COLO829 (cell line): ENCODE measurements around the gene APP.
A peak's percentile ranks its signal among the peaks of the same experiment; 100 is the strongest.

Source experiments
- DNase-seq: peaks from one replicate; pipeline ENCODE4 v3.0.0; 2012; ENCODE audit warnings: low spot score

Gene APP

GRCh38 chr21:26170471-26171257 is at the start of gene APP:
APP (minus strand) TSS chr21:26170770; CDS start chr21:26170620, 150 bp downstream.
- peak; percentile 85 for DNase-seq

DNA sequence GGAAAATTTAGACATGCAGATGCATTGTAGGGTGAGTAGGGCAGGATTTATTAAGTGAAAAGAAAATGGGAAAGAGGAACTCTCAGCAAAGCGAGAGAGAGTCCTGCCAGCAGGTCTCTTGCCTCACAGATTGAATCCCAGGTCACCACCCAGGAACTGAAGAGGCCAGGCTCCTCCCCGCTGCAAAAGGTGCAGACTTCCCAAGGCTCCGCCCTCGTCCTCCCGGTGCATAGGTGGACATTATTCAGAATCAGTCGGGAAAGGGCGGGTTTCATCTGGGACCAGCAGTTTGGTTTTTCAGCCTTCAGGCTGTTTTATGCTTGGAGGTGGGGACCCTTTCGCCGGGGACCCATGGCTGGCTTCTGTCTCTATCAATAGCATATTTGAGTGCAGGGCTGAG is 41.6 kb upstream of the APP start:
- DNase-seq = no peak

- no peak for DNase-seq
These were observed 40.0 kb upstream of the APP start for GRCh38 chr21:26210614-26211013.

DNA sequence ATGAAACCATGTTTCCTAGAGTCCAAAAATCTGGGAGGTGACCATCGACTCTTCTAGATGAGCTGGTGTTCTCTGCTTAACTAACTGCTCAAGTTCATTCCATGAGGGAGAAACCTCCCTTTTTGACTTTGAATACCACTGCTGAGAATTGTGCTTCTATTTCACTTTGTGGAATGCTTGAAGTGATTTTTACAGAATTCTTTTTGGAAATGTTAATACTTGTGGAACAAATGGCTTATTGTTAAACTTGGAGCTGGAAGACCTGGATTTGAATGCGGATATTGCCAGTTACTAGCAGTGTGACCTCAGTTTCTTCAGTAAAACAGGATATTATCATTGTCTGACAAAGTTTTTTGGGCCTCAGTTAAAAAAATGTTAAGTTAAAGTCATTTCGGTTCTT is 36.5 kb upstream of the APP start:
- DNase-seq = peak; percentile 8

DNA sequence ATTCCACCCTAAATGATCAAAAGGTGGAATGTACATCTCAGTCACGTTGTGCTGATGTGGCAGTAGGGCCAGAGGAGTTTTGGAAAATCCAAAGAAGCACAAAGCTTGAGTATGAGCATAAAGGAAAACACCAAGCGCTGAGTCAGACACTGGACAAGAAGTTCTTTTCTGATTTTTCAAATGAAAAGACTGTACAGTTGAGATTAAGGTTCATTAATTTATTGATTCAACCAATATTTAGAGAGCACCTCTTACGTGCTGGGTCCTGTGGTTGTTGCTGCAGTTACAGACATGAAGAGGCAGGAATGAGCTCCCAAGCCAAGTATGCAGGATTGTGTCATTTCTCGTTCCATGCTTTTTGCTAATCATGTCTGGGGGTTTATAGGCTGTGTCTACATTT is 28.9 kb upstream of the APP start:
- no peak for DNase-seq

DNA sequence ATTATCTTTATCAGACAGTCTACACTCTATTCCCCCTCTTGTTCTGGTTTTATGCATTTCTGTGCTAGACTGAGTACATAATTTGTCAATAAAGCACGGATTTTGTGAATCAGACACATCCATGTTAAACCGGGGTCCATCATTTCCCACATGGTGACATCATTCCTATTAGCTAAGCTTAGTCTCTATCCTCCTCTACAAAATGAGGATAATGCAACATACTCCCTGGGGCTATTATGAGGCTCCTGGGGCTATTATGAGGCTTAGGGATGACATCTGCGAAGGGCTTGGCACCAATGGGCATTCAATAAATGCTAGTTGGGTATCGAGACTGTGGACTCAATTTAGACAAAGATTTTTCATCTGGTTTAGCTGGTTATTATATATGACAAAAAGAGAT is 25.1 kb upstream of the APP start:
- DNase-seq = no peak

DNA sequence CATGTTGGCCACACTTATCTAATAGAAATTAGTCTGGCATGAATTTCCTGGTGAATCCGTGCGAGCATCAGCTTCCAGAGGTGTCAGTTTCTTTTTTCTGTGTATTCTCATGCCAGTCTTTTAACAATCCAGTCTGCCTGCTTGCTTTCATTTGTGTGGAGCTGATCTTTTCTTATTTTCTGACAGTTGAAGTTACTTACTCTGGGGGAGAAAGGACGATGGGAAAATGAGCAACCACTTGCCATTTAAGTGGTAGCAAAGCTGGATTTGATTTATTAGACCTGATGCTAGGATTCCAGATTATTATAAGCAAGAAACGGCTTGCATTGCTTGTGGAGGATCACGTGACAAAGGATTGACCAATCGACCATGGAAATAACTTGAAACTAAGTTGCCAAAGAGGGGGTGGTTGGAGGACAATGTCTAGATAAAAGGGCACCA is 24.3 kb upstream of the APP start:
- no peak for DNase-seq

- no peak for DNase-seq
These were observed 23.8 kb upstream of the APP start for GRCh38 chr21:26194326-26194725.

- no peak for DNase-seq
These were observed 21.0 kb upstream of the APP start for GRCh38 chr21:26191609-26192008.

DNA sequence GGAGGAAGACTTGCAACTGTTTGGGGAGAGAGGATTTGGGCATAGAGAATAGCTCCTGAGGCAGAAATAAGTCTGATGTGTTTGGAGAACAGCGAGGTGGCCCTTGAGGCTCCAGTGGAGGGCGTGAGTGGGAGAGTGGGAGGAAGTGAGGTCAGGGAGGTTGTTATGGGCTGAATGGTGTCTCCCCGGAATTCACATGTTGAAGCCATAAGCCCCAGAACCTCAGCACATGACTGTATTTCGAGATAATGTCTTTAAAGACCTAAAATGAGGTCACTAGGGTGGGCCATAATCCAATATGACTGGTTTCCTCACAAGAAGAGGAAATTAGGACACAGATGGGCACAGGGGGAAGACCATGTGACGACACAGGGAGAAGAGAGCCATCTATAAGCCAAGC is 17.9 kb upstream of the APP start:
- no peak for DNase-seq

DNA sequence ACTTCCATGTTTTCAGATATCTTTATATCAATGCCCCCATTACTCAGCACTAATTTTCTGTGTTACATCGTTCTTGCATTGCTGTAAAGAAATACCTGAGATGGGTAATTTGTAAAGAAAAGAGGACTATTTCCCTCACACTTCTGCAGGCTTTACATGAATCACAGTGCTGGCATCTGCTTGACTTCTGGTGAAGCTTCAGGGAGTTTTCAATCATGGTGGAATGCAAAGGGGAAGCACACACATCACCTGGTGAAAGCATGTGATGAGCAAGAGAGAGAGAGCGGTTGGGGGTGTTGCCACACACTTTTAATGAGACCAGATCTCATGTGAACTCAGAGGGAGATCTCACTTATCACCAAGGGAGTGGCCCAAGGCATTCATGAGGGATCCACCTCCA is 14.9 kb upstream of the APP start:
- DNase-seq = no peak

GRCh38 chr21:26185021-26185420 is 14.5 kb upstream of the APP start:
- no peak for DNase-seq

- DNase-seq = no peak
These were observed 8.9 kb upstream of the APP start for GRCh38 chr21:26179501-26179900.

DNA sequence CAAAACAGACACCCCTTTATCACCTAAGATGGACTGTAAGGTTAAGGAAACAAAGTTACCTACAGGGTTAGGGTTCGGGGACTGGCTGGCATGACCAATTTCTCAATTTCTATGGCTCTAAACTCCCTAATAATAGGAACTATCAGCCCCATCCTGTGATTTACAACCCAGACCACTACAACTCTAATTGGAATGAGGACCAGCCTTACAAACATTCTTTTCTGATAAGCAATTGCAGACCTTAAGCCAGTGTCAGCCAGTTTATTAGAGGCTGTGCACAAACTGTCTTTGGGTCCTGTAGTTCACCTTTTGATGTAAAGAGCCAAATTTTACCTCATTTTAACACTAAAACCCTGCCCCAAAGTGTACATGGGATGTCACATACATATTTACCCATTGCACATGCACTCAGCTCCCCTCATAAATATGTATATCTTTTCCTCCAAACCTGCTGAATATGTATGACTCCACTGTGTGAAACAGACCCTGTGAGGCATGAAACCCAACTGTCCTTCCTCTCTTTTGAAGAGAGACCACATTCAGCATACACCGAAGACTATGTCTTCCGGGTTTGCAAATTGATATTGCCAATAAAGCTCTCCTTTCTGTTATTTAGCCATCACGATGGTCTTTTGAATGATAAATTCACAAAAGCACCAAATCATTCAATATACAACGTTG is 7.3 kb upstream of the APP start:
- DNase-seq = no peak

DNA sequence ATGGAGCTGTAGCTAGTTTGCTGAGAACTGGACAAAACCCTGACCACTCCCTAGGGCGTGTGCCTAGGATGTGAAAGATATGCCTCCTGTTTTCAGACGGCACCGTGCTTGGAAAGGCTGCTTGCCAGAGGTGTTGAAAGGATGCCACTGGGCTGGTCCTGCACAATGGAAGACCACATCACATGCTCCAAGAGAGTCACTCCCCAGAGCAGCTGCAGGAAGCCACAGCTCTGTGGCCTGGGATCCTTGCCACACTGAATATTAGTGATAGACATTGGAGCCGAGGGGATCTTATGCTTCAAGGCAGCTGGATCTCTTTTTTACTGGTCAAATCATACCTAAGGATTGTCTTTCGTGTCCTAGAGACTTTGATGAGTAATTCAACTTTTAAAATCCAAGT is 6.6 kb upstream of the APP start:
- DNase-seq = no peak

- DNase-seq = no peak
These were observed 909 bp upstream of the APP start for GRCh38 chr21:26171258-26172100.

GRCh38 chr21:26169611-26170470 is 729 bp downstream of the APP start:
- peak; percentile 45 for DNase-seq

DNA sequence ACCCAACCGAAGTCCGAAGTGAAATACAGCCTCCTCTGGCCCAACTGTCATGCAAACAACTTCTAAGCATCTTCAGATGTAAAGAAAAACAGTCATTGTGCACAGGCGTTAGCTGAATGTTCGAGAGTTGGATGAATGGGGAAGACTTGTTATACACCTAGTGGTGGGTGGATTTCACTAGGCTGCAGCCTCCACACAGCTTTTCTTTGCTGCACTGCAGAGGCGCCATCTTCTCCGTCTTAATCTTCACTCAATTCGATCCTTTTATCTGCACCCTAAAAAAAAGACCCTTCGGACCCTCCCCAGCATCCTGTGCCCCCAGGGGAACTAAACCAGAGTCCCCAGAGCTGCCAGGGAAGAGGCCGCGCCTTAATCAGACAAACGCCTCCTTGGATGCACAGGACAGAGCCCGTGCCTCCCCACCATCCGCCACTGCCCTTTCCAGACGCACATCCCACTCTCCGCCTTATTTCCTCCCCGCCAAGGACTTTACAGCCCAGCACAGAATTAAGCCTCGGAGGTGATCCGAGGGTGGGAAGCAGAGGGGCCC is 1.4 kb downstream of the APP start:
- peak; percentile 69 for DNase-seq

DNA sequence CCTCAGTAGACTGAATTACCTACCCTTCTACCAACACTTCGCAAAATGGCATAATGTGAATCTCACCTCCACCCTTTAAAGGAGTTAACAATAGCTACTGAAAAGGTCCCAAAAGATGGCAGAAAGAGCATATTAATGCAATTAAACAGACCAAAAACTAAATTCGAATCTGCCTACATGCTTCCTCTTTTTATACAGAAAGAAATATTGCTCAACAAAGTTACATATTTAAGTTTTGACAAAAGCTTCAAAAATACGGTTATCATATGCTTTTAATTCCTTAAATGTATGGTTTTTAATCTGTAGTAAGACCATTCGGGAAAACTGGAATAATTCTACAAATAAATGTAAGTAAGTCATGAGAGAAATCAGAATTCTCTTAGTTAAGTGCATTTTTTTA is 2.2 kb downstream of the APP start:
- DNase-seq = no peak

DNA sequence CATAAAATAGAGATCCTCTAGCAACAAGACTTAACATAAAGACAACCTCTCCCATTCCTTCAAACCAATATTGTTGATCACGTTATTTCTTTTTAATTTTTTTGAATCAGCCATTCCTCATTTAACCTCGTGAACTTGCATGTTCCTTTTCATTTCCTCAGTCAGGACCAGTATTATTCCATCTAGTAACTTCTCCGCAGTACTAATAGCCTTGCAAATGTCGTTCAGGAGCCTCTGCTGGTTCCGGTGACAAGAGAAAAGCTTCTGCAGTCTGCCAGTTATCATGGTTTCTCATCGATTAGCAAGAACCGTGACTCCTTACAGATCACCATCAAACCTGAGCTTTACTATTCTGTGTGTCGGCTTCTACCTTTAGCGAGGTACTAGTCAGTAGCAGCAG is 3.0 kb downstream of the APP start:
- no peak for DNase-seq

DNA sequence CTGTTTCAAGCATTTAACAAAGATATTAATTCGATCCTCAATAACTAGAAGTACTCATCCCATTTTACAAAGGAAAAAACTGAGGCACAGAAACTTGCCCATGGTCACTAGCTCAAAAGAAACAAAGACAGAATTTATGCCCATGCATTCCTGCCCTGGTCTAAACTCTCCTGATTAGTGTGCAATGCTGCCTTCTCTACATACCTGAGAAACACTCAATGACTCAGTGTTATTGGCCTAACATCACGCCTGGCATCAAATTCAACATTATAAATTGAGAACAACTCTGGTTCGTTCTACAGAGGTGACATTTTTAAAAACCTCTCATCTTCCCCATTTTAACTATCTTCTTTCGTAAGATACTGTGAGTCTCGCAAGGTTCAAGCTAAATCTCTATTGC is 5.2 kb downstream of the APP start:
- DNase-seq = no peak

DNA sequence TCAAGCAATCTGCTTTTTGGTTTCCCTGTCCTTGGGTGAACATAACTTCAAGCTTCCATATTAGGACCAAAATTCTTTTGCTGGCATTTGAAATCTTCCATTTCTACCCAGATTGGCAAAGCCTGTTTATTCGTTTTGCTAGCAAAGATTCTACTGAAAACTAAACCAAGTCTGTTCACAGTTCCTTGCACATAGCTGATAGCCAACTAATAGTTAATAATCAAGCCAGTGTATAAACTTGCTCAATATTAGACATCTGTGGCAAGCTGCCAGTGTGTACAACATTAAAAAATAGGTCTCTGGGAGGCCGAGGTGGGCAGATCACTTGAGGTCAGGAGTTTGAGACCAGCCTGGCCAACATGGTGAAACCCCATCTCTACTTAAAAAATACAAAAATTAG is 6.3 kb downstream of the APP start:
- no peak for DNase-seq
